Renal pelvis (tissue), 12 donors: Measurements from ENCODE around the gene ULBP1. TPM values are rescaled to one million over a fixed set of nuclear protein-coding genes. Genes with fewer than 3 reads are reported as not detected.
A peak's percentile ranks its signal among the peaks of the same experiment; 100 is the strongest.
"Not testable (repeated sequence)": the region's sequence is repeated elsewhere in the genome, so short reads cannot be mapped to it uniquely, and the experiment has no call there.

Experiments
- DNase-seq: peaks from one replicate; pipeline ENCODE4 v3.0.0-alpha.2; 2013
- long read RNA-seq, 16 experiments: transcript quantifications; one replicate each; lab custom pipeline, GENCODE V29; 2026
- polyA plus RNA-seq, 3 donors: library from polyadenylated mRNA; unstranded; fragments of 120-200 nt; gene quantifications; one replicate each; pipeline ENCODE4 v1.2.1, GENCODE V29; 2013; ENCODE audit not compliant: insufficient read length in 3 of 3

The ULBP1 gene
- 1 to 10 TPM; 1.2 to 2.1 (median 1.3) TPM for polyA plus RNA-seq
- long read RNA-seq, donor 1, result 0 reads
- long read RNA-seq, donor 2, partial matches to known transcripts, result 0 of 6 reads
- long read RNA-seq, donor 2, other reads (novel, unspliced or antisense), result 6 of 6 reads
- long read RNA-seq, donor 3, result 0 reads
- long read RNA-seq, donor 4, result 0 reads
- long read RNA-seq, donor 5, result 0 reads
- long read RNA-seq, donor 6, result 0 reads
- long read RNA-seq, donor 7, partial matches to known transcripts, result 0 of 1 reads
- long read RNA-seq, donor 7, other reads (novel, unspliced or antisense), result 0 of 1 reads
- long read RNA-seq, donor 8, result 0 reads
- long read RNA-seq, donor 9, partial matches to known transcripts, result 6 of 6 reads
- long read RNA-seq, donor 9, other reads (novel, unspliced or antisense), result 0 of 6 reads
- long read RNA-seq, donor 10, result 0 reads
- long read RNA-seq, donor 11, result 0 reads
- long read RNA-seq, donor 12, result 0 reads
- long read RNA-seq, donor 13, result 0 reads
- long read RNA-seq, donor 14, result 0 reads
- long read RNA-seq, donor 15, result 0 reads
- long read RNA-seq, donor 16, result 0 reads

GRCh38 chr6:149963462-149964307 is at the start of gene ULBP1:
TSS of gene ULBP1 (plus strand) at chr6:149963943. CDS start at chr6:149964050, 107 bp downstream.
- peak; percentile 57 for DNase-seq

GRCh38 chr6:149915970-149916865 is 47.5 kb upstream of the ULBP1 start:
- DNase-seq, result no peak

- no peak for DNase-seq
Observed at GRCh38 chr6:149917679-149918078, 46.1 kb upstream of the ULBP1 start.

GRCh38 chr6:149918151-149918905 is 45.4 kb upstream of the ULBP1 start:
- DNase-seq, result no peak

GRCh38 chr6:149919126-149919833 is 44.5 kb upstream of the ULBP1 start:
- DNase-seq, result not testable (repeated sequence)

- no peak for DNase-seq
Observed at GRCh38 chr6:149919834-149920225, 43.9 kb upstream of the ULBP1 start.

- DNase-seq, result no peak
Observed at GRCh38 chr6:149921361-149921760, 42.4 kb upstream of the ULBP1 start.

- DNase-seq, result not testable (repeated sequence)
Observed at GRCh38 chr6:149922091-149922490, 41.7 kb upstream of the ULBP1 start.

- peak; percentile 88 for DNase-seq
Observed at GRCh38 chr6:149922642-149923326, 41.0 kb upstream of the ULBP1 start, which contains the start of gene RAET1G. TSS of gene RAET1G (minus strand) at chr6:149923121. CDS start at chr6:149923010, 111 bp downstream.

GRCh38 chr6:149923327-149923986 is 40.3 kb upstream of the ULBP1 start:
- DNase-seq, result no peak

GRCh38 chr6:149924206-149924932 is 39.4 kb upstream of the ULBP1 start:
- DNase-seq, result no peak

- DNase-seq, result no peak
Observed at GRCh38 chr6:149924933-149925252, 38.9 kb upstream of the ULBP1 start.

GRCh38 chr6:149925253-149925973 is 38.3 kb upstream of the ULBP1 start:
- no peak for DNase-seq

GRCh38 chr6:149925974-149926777 is 37.6 kb upstream of the ULBP1 start:
- peak; percentile 80 for DNase-seq

- not testable (repeated sequence) for DNase-seq
Observed at GRCh38 chr6:149927025-149927424, 36.7 kb upstream of the ULBP1 start.

- no peak for DNase-seq
Observed at GRCh38 chr6:149929422-149929821, 34.3 kb upstream of the ULBP1 start.

- DNase-seq, result no peak
Observed at GRCh38 chr6:149931501-149931900, 32.2 kb upstream of the ULBP1 start.
